HG02938 (cell line): ENCODE results near the gene CDH7.
A peak's percentile ranks its signal among the peaks of the same experiment; 100 is the strongest.

Source experiments
- ATAC-seq: cut with Tn5 transposase; IDR thresholded peaks from one replicate; pipeline ENCODE4 v1.9.1; 2021; ENCODE audit warnings: mild to moderate bottlenecking, moderate library complexity; ENCODE audit not compliant: unreplicated experiment

The CDH7 gene

DNA sequence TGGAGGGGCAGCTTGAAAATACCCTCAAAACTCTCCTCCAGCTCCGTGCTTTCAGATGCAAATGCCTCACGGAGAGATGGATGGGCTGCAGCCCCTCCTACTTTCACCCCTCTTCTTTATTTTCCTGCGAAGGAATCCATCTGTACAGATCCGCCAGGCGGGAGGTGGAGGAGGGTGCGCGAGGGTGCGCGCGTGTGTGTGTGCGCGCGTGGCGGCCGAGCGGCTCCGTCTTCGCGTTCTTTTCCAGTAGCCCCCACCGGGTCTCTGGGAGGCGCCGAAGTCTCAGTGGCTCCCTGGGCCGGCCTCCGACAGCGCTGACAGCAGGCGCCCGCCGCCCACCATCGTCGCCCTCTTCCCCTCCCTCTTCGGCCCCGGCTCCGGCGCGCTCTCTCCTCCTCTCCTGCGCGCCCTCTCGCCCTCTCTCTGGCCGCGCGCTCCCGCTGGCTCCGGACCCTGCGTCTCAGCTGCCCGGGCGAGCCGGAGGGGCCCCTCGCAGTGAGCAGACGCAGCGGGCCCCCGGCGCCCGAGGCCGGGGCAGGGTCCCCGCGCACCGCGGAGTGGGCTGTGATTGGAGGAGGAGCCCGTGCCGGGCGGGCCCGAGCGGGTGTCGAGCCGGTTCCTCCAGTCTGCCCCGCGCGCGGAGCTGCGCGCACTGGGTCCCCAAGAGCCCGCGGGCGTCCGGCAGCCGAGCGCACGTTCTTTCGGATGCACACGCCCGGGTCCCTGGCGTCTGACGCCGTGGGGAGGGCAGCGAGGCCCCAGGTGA lies at the start of gene CDH7:
Gene CDH7 (plus strand): TSS at position 624 of the 766 bp plus-strand sequence. CDS start 11,831 bp downstream, outside the sequence.
- no peak for ATAC-seq

GRCh38 chr18:65704046-65704445 lies 46.8 kb upstream of the CDH7 start:
- ATAC-seq, result no peak

GRCh38 chr18:65706646-65707045 lies 44.2 kb upstream of the CDH7 start:
- no peak for ATAC-seq

DNA sequence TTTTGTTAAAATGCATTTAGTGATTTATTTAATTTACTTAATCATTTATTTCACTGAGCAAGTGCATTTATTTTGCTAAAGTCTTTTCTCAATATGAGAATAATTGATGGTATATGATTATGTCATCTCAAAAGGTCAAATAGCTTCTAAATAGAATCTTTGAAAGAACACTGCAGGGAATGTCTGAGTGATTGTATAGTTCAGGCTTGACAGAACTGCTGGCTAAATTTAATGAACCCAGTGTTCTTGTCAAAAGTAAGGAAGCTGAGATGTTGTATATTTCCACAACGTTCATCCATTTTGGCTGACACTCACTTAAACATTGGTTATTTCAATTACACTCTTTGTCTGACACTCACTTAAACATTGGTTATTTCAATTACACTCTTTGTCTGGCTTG lies 39.3 kb upstream of the CDH7 start:
- ATAC-seq, result no peak

GRCh38 chr18:65721619-65722018 lies 29.2 kb upstream of the CDH7 start:
- ATAC-seq, result no peak

- no peak for ATAC-seq
Observed at GRCh38 chr18:65725251-65726050, 25.4 kb upstream of the CDH7 start.

GRCh38 chr18:65735155-65735554 lies 15.7 kb upstream of the CDH7 start:
- ATAC-seq, result no peak

DNA sequence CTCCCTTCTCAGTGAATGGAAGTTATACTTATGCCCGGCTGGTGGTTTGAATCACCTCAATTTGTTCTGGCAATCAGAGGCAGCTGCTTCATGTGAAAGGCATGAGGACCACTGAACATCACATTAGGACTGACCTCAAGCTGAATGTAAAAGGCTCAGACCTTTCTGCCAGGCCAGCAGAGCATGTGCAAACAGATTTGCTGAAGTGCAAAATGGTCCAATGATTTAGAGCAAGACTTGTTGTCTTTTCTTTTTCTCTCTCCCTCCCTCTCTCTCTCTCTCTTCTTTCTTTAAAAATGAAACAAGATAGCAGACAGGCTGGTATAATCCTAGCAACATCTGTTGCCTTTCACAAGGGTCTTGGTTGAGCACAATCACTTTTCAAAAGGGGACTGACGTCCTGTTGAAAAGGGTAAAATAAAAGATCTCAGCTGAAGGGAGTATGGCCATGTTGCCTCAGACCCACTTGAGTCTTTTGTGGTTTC lies 13.3 kb upstream of the CDH7 start:
- ATAC-seq, result no peak

GRCh38 chr18:65746936-65747335 lies 3.9 kb upstream of the CDH7 start:
- no peak for ATAC-seq

DNA sequence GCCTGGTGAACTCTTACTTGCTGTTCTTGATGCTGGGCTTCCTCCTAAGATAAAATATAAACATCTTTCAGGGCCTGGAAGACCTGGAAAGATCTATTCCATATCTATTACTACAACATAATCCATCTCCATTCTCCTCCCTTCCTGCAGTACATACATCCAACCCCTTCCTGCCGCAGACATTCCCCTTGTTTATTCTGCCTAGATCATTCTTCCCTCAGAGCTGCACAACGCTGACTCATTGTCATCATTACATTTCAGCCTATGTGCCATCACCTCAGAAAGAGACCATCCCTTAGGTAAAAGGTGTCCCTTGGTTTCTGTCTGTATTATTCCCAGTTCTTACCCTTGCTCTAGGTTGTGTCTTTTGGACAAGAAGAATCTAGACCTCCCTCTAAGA lies 2.5 kb upstream of the CDH7 start:
- no peak for ATAC-seq

GRCh38 chr18:65749841-65750240 lies 971 bp upstream of the CDH7 start:
- no peak for ATAC-seq

DNA sequence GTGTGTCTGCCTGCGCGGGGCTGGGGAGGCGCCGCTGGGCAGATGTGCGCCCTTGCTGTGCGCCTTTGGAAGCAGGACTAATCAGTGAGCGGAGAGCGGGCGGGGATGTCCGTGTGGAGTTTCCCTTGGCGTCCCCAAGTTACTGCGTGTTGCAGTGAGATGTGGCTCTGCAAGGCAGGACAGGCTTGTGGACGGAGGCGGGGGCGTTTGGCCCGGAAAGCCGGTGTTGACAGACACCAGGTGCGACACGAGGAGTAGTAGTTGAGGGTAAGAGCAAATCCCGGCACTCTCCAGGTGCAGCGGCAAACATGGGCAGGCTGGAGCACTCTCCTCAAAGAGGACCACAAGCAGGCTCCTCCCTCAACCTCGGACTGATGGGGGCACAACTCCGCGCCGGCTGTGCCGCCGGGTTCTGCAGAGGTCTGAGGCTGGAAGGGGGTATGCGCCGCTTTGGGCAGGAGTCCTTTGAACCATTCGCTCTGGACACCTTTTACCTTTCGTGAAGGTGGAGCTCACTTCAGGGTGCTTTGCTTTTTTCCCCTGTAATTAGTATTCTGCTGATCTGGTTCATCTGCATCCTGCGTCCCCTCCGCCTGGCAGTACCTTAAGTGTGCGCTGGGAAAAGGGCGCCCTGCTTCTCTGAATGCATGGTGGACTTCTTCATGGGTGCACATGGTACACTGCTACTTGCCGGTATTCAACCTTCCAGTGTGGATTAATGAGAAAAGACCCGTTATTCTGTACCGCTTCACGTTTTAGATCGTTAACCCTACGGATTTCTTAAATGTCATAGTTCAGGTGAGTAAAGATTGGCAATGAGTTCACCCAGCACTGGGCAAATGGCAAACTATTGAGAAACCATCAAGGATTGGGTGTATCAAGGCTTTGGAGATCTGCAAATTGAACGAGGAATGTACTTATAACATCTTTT lies 608 bp downstream of the CDH7 start:
- ATAC-seq, result no peak

GRCh38 chr18:65752625-65753325 lies 2.0 kb downstream of the CDH7 start:
- no peak for ATAC-seq

DNA sequence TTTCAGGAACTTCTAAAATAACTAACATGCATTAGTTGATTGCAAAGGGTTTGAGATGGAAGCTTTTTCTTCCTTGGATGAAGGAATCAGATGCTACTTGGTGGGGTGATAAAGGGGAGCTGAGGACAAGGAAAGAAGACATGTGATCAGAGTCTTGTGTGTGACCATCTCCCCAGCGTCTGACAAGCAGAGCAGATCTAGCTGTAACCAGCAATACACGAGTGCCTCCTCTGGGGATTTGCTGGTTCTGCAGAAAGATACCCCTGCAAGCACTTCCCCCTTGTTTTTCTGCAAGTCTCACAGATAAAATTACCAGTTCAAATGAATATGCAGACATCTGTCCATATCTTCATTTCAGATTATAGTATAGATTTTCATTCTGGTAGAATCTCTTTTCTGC lies 2.7 kb downstream of the CDH7 start:
- ATAC-seq, result peak; percentile 66

DNA sequence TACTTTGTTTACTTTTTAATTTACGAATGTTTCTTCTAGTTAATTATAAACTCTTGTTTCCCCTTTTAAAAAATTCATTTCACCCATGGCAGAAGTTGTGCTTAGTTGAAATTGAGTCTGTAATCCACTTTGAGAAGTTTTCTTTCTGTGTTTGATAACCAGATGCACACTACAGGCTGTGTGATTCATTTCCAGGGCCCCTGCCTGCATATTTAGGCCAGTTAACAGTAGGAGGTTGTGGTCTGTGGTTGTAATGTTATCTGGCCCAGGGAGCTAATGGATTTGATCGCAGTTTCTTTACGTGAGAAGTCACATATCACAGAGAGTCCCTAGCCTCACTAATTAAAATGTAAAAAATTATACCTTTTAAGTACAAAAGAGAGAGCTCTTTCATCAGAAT lies 3.3 kb downstream of the CDH7 start:
- no peak for ATAC-seq

GRCh38 chr18:65755616-65756015 lies 4.8 kb downstream of the CDH7 start:
- no peak for ATAC-seq

- ATAC-seq, result no peak
Observed at GRCh38 chr18:65760457-65760856, 9.6 kb downstream of the CDH7 start.

DNA sequence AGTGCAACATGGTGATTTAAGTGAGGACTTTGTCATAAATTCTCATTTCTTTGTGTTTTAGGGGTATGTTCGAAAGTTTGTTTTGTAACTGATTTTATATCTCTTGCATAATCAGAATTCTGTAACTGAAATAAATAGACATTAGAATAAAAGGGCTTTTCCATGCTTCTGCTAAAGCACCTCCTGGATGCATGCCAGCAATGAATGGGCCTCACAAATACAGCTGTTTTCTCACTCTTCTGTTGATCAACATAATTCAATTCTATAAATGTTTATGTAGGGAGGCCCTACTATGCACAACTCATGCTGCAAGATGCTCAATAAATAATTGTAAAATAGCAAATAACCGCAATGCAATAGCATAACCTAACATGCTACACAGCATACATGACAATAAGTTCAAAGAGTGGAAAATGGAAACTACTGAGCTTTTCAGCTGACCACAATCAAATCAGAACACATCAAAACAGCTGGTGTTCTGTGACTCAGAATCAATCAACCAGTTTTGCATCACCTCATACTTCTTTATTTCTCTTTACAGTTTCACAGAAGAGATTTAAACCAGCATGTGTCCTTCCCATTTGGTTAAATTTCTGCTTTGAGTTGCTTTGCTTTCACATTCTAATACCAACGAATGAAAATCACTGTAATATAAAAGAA lies 11.0 kb downstream of the CDH7 start:
- ATAC-seq, result no peak

GRCh38 chr18:65762556-65762955 lies 11.7 kb downstream of the CDH7 start:
- no peak for ATAC-seq

DNA sequence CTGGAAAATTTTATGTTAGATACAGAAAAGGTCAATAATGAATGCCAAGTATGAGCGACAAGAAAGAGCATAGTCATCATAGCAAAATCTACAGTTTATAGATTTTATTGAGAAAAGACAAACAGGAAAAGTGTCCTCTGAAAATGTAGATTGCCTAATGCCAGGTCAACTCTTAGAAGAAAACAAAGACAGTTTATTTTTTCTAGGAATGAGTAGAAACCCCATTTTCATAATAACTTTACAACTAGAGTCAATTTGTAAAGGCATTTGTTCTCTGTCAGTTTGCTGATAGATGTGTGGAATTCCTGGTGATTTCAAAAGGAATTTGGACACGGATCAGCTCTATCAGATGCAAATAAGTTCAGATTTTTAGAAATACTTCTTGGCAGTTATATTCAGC lies 16.6 kb downstream of the CDH7 start:
- no peak for ATAC-seq
